ENCODE results near the gene NAA30.

DNA sequence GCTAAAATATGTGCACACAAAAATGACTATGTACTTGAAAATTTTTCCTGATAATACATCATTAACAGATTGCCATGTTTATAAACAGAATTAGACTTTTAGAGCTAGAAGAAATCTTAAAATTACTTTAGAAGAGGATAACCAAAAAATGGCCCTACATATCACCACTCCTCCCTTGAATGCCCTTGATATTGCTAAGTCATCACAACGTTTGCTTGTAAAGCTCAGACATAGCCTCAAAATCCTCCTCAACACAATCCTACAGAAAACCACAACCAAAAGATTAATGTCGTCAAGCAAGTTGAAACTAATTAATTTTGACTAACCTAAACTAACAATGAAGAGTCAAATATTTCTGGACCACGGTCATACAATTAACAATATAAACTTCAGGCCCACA lies 19.4 kb upstream of the NAA30 start:
- TF ChIP-seq FOXM1 (IDR thresholded peaks at IDR 0.05; ENCODE audit: borderline replicate concordance): no peak
- TF ChIP-seq SUZ12 (IDR thresholded peaks at IDR 0.05): no peak
- no peak for TF ChIP-seq ARNT (IDR thresholded peaks at IDR 0.05)
- TF ChIP-seq SP1 (IDR thresholded peaks at IDR 0.05): no peak
- no peak for TF ChIP-seq ELF4 (IDR thresholded peaks at IDR 0.05)
- TF ChIP-seq HDGF (IDR thresholded peaks at IDR 0.05; ENCODE audit: borderline replicate concordance): no peak
- no peak for TF ChIP-seq CTBP1 (IDR thresholded peaks at IDR 0.05; ENCODE audit: borderline replicate concordance)
- TF ChIP-seq L3MBTL2 (conservative IDR thresholded peaks at IDR 0.05): no peak
- no peak for TF ChIP-seq BHLHE40 (IDR thresholded peaks at IDR 0.05; ENCODE audit: borderline replicate concordance)
- no peak for TF ChIP-seq FOXK2 (IDR thresholded peaks at IDR 0.05)
- TF ChIP-seq FOXA1 (IDR thresholded peaks at IDR 0.05): no peak
